ENCODE results near the gene HERC3. TPM values are rescaled to one million over a fixed set of nuclear protein-coding genes. Genes with fewer than 3 reads are reported as not detected.
"Not testable (repeated sequence)": the region's sequence is repeated elsewhere in the genome, so short reads cannot be mapped to it uniquely, and the experiment has no call there.

The HERC3 gene
- total RNA-seq, 2 experiments from 2014 or later: 22.7 to 26.1 TPM

DNA sequence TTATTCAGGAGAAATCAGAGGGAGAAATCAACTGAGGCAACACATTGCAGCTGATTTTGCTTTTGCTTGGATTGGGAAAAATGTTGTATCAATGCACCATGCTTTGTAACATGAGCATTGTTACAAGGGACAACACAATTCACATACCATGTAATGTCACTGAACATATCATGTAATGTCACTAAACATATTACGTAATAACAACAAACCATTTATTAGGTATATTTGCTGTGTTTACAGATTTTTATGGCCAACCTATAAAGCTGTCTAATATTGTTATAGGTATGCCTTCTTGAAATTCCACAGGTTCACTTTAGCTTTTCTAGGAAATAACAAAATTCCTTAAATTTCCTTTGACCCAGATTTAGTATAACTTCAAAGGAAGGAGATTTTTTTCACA, 5.0 kb upstream of the HERC3 start:
- ATAC-seq (no peak), DNase-seq (no peak)
- Mint-ChIP-seq H3K36me3 (ENCODE audit: low read depth) (peaks cover 1% of the 10 kb centered on the region), H3K4me3 (no peak overlapping the region), H3K4me1 (ENCODE audit: low read depth) (peaks cover 12% of the 10 kb centered on the region), H3K27ac (no peak overlapping the region), H3K9me3 (ENCODE audit: insufficient read depth) (peaks cover 7% of the 10 kb centered on the region), H3K27me3 (ENCODE audit: low read depth) (peaks cover 5% of the 10 kb centered on the region)
- CTCF ChIA-PET: no interaction called here
- POLR2A ChIA-PET: no interaction called here

GRCh38 chr4:88592600-88593448, 544 bp downstream of the HERC3 start:
- peaks cover 5% of the 10 kb centered on the region for H3K27me3 Mint-ChIP-seq (ENCODE audit: low read depth)
- ATAC-seq: peak; percentile 82
- ChIA-PET CTCF (interaction anchor here (0.9 to 2.8 kb wide), 8 partner anchors 15 to 71 kb away, joined by 3 to 27 read pairs (median 5); no protein-coding TSS in a partner anchor), POLR2A (interaction anchor here (0.7 to 4.2 kb wide), 4 partner anchors 11 to 24 kb away, joined by 3 to 18 read pairs (median 4); no protein-coding TSS in a partner anchor)
- peak overlapping the region; percentile 79 for H3K27ac Mint-ChIP-seq
- H3K36me3 Mint-ChIP-seq (ENCODE audit: low read depth): peaks cover 20% of the 10 kb centered on the region
- H3K9me3 Mint-ChIP-seq (ENCODE audit: insufficient read depth): no peaks in the 10 kb centered on the region
- H3K4me3 Mint-ChIP-seq: peak overlapping the region; percentile 86
- peaks cover 38% of the 10 kb centered on the region for H3K4me1 Mint-ChIP-seq (ENCODE audit: low read depth)
- peak; percentile 78 for DNase-seq

DNA sequence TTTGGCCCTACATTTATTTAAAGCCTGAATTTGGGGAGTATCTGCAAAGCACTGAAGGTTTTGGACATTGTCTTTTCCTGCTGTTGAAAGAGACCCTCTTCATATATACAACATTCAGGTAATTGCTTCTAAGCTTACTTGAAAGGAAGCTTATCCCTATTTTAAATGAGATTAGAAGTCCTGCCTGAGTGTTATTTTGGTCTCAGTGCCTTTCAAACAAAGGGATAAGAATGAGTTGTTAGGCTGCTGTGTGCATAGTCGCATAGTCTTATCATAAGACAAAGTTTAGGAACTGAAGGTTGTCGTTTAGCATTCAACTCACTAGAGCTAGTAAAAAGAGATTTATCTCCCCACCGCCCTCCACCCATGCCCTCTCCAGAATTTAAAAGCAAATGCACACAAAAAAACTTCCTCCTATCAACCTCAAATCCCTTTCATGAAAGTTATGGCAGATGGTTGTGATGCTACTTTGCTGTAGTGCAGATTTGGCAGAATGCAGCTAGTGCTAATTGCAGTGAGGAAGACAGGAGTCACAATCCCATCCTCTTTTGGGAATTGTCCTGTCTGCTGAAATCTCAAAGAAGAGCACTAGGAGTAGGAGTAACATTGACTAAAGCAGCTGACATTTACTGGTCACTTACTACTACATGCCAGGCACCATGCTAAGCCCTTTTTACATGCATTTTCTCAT, 5.8 kb downstream of the HERC3 start:
- ChIA-PET CTCF (interaction anchor here (2.1 to 4.4 kb wide), 2 partner anchors 14 to 59 kb away, joined by 7 to 25 read pairs; no protein-coding TSS in a partner anchor), POLR2A (interaction anchor here (0.6 to 1.1 kb wide), 2 partner anchors 15 to 67 kb away, joined by 4 read pairs; no protein-coding TSS in a partner anchor)
- H3K9me3 Mint-ChIP-seq (ENCODE audit: insufficient read depth): no peaks in the 10 kb centered on the region
- H3K4me1 Mint-ChIP-seq (ENCODE audit: low read depth): peaks cover 52% of the 10 kb centered on the region
- ATAC-seq (no peak), DNase-seq (no peak)
- H3K4me3 Mint-ChIP-seq: no peak overlapping the region
- H3K27ac Mint-ChIP-seq: no peak overlapping the region
- H3K36me3 Mint-ChIP-seq (ENCODE audit: low read depth): peaks cover 48% of the 10 kb centered on the region
- H3K27me3 Mint-ChIP-seq (ENCODE audit: low read depth): no peaks in the 10 kb centered on the region

- POLR2A ChIA-PET: interaction anchor here (0.9 kb wide), 1 partner anchor 12 kb away, joined by 3 read pairs; no protein-coding TSS in a partner anchor
Measured at GRCh38 chr4:88599298-88599697, 7.0 kb downstream of the HERC3 start.

GRCh38 chr4:88599714-88600113, 7.4 kb downstream of the HERC3 start:
- ATAC-seq (peak; percentile 47), DNase-seq (no peak)
- CTCF ChIA-PET: interaction anchor here (1.0 to 4.4 kb wide), 5 partner anchors 13 to 380 kb away, joined by 3 to 25 read pairs (median 7); no protein-coding TSS in a partner anchor
- peak overlapping the region; percentile 26 for H3K27ac Mint-ChIP-seq
- no peak overlapping the region for H3K4me3 Mint-ChIP-seq
- peaks cover 53% of the 10 kb centered on the region for H3K36me3 Mint-ChIP-seq (ENCODE audit: low read depth)
- POLR2A ChIA-PET: interaction anchor here (0.9 kb wide), 1 partner anchor 11 kb away, joined by 3 read pairs; no protein-coding TSS in a partner anchor
- H3K27me3 Mint-ChIP-seq (ENCODE audit: low read depth): no peaks in the 10 kb centered on the region
- H3K4me1 Mint-ChIP-seq (ENCODE audit: low read depth): peaks cover 44% of the 10 kb centered on the region
- no peaks in the 10 kb centered on the region for H3K9me3 Mint-ChIP-seq (ENCODE audit: insufficient read depth)

More at GRCh38 chr4:88599298-88599697, 7.0 kb downstream of the HERC3 start:
- Mint-ChIP-seq H3K9me3 (ENCODE audit: insufficient read depth) (no peaks in the 10 kb centered on the region), H3K36me3 (ENCODE audit: low read depth) (peaks cover 49% of the 10 kb centered on the region), H3K4me3 (no peak overlapping the region), H3K27ac (no peak overlapping the region), H3K27me3 (ENCODE audit: low read depth) (no peaks in the 10 kb centered on the region), H3K4me1 (ENCODE audit: low read depth) (peaks cover 43% of the 10 kb centered on the region)
- CTCF ChIA-PET: interaction anchor here (1.0 to 4.4 kb wide), 5 partner anchors 13 to 380 kb away, joined by 3 to 25 read pairs (median 7); no protein-coding TSS in a partner anchor
- no peak for DNase-seq
- ATAC-seq: no peak

DNA sequence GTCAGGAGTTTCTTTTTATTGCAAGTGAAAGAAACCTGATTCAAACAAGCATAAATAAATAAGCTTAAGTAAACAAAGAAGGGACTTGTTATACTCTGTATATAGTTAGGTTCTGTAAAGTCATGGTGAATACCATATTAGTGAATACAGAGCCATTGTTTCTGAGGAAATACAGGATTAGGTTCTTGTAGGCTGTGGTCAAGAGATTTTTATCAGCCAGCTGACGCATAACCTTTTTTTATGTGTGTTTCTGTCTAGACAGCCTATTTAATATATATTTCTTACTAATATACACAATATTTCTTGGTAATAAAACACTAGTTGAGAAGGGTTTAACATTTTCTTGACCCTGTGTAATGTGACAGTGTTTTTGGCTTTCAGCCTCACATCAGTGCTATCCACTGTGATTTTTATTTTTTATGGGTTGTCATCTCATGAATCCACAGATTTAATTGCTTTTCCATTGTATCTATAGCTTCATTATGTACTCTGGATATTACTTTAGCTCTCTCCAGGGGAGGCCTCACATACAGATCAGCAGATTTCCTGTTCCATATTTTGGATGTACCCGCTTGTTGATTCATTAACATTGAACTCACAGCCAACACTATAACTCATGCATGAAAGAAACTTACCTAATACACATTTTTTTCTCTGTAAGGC, 8.0 kb downstream of the HERC3 start:
- H3K4me3 Mint-ChIP-seq: no peak overlapping the region
- H3K4me1 Mint-ChIP-seq (ENCODE audit: low read depth): peaks cover 48% of the 10 kb centered on the region
- ATAC-seq (no peak), DNase-seq (no peak)
- no peaks in the 10 kb centered on the region for H3K27me3 Mint-ChIP-seq (ENCODE audit: low read depth)
- H3K27ac Mint-ChIP-seq: no peak overlapping the region
- ChIA-PET CTCF (interaction anchor here (1.0 to 4.4 kb wide), 5 partner anchors 12 to 381 kb away, joined by 3 to 25 read pairs (median 7); no protein-coding TSS in a partner anchor), POLR2A (interaction anchor here (0.9 to 1.4 kb wide), 2 partner anchors 11 to 316 kb away, joined by 3 to 4 read pairs; partner anchors contain the start of gene PPM1K)
- H3K9me3 Mint-ChIP-seq (ENCODE audit: insufficient read depth): no peaks in the 10 kb centered on the region
- H3K36me3 Mint-ChIP-seq (ENCODE audit: low read depth): peaks cover 56% of the 10 kb centered on the region

- ChIA-PET POLR2A (no interaction called here), CTCF (no interaction called here)
- ATAC-seq (no peak), DNase-seq (no peak)
- H3K27ac Mint-ChIP-seq: no peak overlapping the region
- peaks cover 49% of the 10 kb centered on the region for H3K4me1 Mint-ChIP-seq (ENCODE audit: low read depth)
- H3K36me3 Mint-ChIP-seq (ENCODE audit: low read depth): peaks cover 68% of the 10 kb centered on the region
- no peak overlapping the region for H3K4me3 Mint-ChIP-seq
- H3K27me3 Mint-ChIP-seq (ENCODE audit: low read depth): no peaks in the 10 kb centered on the region
- H3K9me3 Mint-ChIP-seq (ENCODE audit: insufficient read depth): peaks cover 6% of the 10 kb centered on the region
Measured at GRCh38 chr4:88604978-88605678, 12.8 kb downstream of the HERC3 start.

GRCh38 chr4:88605736-88606135, 13.5 kb downstream of the HERC3 start:
- POLR2A ChIA-PET: no interaction called here
- peak; percentile 63 for ATAC-seq

GRCh38 chr4:88606832-88607231, 14.6 kb downstream of the HERC3 start:
- DNase-seq: no peak
- POLR2A ChIA-PET: no interaction called here
- no peak for ATAC-seq
- peaks cover 6% of the 10 kb centered on the region for H3K9me3 Mint-ChIP-seq (ENCODE audit: insufficient read depth)
- CTCF ChIA-PET: interaction anchor here (0.9 kb wide), 1 partner anchor 53 kb away, joined by 3 read pairs; no protein-coding TSS in a partner anchor
- no peak overlapping the region for H3K4me3 Mint-ChIP-seq
- no peaks in the 10 kb centered on the region for H3K27me3 Mint-ChIP-seq (ENCODE audit: low read depth)
- H3K36me3 Mint-ChIP-seq (ENCODE audit: low read depth): peaks cover 73% of the 10 kb centered on the region
- H3K4me1 Mint-ChIP-seq (ENCODE audit: low read depth): peaks cover 58% of the 10 kb centered on the region
- H3K27ac Mint-ChIP-seq: no peak overlapping the region

More at GRCh38 chr4:88605736-88606135, 13.5 kb downstream of the HERC3 start:
- Mint-ChIP-seq H3K4me1 (ENCODE audit: low read depth) (peaks cover 50% of the 10 kb centered on the region), H3K27me3 (ENCODE audit: low read depth) (no peaks in the 10 kb centered on the region), H3K4me3 (no peak overlapping the region), H3K9me3 (ENCODE audit: insufficient read depth) (peaks cover 6% of the 10 kb centered on the region), H3K36me3 (ENCODE audit: low read depth) (peaks cover 67% of the 10 kb centered on the region), H3K27ac (no peak overlapping the region)
- CTCF ChIA-PET: no interaction called here
- DNase-seq: peak; percentile 32

GRCh38 chr4:88609387-88609786, 17.1 kb downstream of the HERC3 start:
- CTCF ChIA-PET: no interaction called here
- H3K4me1 Mint-ChIP-seq (ENCODE audit: low read depth): peaks cover 80% of the 10 kb centered on the region
- ATAC-seq (no peak), DNase-seq (no peak)
- H3K36me3 Mint-ChIP-seq (ENCODE audit: low read depth): peaks cover 63% of the 10 kb centered on the region
- no peak overlapping the region for H3K27ac Mint-ChIP-seq
- H3K4me3 Mint-ChIP-seq: no peak overlapping the region
- H3K9me3 Mint-ChIP-seq (ENCODE audit: insufficient read depth): peaks cover 6% of the 10 kb centered on the region
- no peaks in the 10 kb centered on the region for H3K27me3 Mint-ChIP-seq (ENCODE audit: low read depth)
- POLR2A ChIA-PET: no interaction called here

DNA sequence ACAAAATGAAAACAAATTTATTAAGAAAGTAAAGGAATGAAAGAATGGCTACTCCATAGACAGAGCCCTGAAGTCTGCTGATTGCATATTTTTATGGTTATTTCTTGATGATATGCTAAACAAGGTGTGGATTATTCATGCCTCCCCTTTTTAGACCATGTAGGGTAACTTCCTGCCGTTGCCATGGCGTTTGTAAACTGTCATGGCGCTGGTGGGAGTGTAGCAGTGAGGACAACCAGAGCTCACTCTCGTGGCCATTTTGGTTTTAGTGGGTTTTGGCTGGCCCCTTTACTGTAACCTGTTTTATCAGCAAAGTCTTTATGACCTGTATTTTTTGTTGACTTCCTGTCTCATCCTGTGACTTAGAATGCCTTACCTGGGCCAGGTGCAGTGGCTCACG, 17.5 kb downstream of the HERC3 start:
- CTCF ChIA-PET; ATAC-seq; H3K27me3 Mint-ChIP-seq (ENCODE audit: low read depth); H3K4me3 Mint-ChIP-seq; POLR2A ChIA-PET; H3K9me3 Mint-ChIP-seq (ENCODE audit: insufficient read depth); H3K27ac Mint-ChIP-seq: not testable (repeated sequence)
- H3K36me3 Mint-ChIP-seq (ENCODE audit: low read depth): peaks cover 59% of the 10 kb centered on the region
- DNase-seq: peak; percentile 46
- peaks cover 76% of the 10 kb centered on the region for H3K4me1 Mint-ChIP-seq (ENCODE audit: low read depth)

Measured in activated CD8-positive, alpha-beta T cell treated with anti-CD3 and anti-CD28 coated beads, Interleukin-2, amount 10 ng/mL, durations not matched to agents 7 days and 5 days (primary cell).